ENCODE results near the gene ST3GAL5.

ST3GAL5 gene

DNA sequence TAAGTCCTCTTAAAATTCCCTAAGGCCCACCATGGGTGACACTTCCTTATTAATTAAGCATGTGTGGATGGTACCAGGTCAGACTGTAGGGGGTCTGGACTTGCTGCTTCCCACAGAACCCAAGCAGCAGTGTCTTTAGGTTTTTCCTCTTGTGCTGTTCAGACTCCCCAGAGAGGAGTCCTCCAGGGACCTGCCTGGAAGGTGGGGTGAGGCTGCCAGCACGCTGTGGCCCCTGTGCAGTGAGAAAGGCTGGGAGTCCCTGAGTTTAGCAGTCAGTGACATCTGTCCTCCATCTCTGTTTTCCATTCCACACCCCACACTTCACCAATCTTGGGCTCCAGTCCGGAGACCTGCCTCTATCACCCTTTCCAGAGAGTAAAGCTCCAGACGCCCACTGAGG, 18.0 kb upstream of the ST3GAL5 start:
- Histone ChIP-seq H3K4me1 (ENCODE audit: control insufficient read depth, low read depth, low read length) (no peaks in the 10 kb centered on the region), H3K79me2 (ENCODE audit: control insufficient read depth, insufficient read depth, low read length) (no peaks in the 10 kb centered on the region), H2BK5ac (ENCODE audit: low read length) (no peak overlapping the region), H2AK5ac (ENCODE audit: low read length) (no peak overlapping the region), H3K4me3 (ENCODE audit: low read length) (no peak overlapping the region), H3K56ac (ENCODE audit: low read length) (no peak overlapping the region), H3K79me1 (ENCODE audit: low read length) (no peaks in the 10 kb centered on the region), H3K4ac (ENCODE audit: low read depth, low read length) (no peak overlapping the region), H4K8ac (ENCODE audit: low read depth, low read length) (no peak overlapping the region), H2BK15ac (replicated peaks; ENCODE audit: low read depth) (no peak overlapping the region), H2BK120ac (ENCODE audit: low read depth, low read length) (no peak overlapping the region), H3K23ac (ENCODE audit: low read length) (no peak overlapping the region), H3K4me2 (ENCODE audit: low read length) (no peak overlapping the region), H3K27ac (ENCODE audit: low read depth, low read length) (no peak overlapping the region), H4K5ac (ENCODE audit: low read length) (no peak overlapping the region), H3K18ac (ENCODE audit: low read length) (no peak overlapping the region), H3K27me3 (ENCODE audit: insufficient read depth, low read length, poor library complexity) (no peaks in the 10 kb centered on the region), H3K36me3 (ENCODE audit: control insufficient read depth, insufficient read depth, low read length) (no peaks in the 10 kb centered on the region), H3K9ac (ENCODE audit: low read length) (no peak overlapping the region)
- no peak for DNase-seq
- WGBS (ENCODE audit: extremely low coverage, insufficient coverage, low lambda C conversion rate) = no CpG with 5 or more reads among the region's 3 CpGs

DNA sequence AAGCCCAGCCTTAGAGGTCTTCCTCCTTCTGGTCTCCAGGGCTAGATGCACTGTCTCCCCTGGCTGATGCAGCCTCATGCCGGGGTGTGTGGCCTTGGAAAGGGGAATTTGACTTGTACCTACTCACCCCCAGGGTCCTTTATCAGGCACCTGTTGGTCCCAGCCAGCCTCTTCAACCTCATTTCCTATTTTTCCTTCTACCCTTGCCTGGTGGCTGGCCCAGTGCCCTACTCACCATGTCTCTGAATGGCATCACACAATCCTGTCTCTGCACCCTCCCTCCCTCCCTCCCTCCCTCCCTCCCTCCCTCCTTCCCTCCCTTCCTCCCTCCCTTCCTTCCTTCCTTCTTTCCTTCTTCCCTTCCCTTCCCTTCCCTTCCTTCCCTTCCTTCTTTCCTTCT, 17.1 kb upstream of the ST3GAL5 start:
- H3K56ac ChIP-seq (ENCODE audit: low read length) = no peak overlapping the region
- H4K8ac ChIP-seq (ENCODE audit: low read depth, low read length) = no peak overlapping the region
- no peaks in the 10 kb centered on the region for H3K79me2 ChIP-seq (ENCODE audit: control insufficient read depth, insufficient read depth, low read length)
- no CpG with 5 or more reads among the region's 1 CpG for WGBS (ENCODE audit: extremely low coverage, insufficient coverage, low lambda C conversion rate)
- no peak overlapping the region for H3K18ac ChIP-seq (ENCODE audit: low read length)
- no peak overlapping the region for H2BK15ac ChIP-seq (replicated peaks; ENCODE audit: low read depth)
- no peak overlapping the region for H3K23ac ChIP-seq (ENCODE audit: low read length)
- H2AK5ac ChIP-seq (ENCODE audit: low read length) = no peak overlapping the region
- no peaks in the 10 kb centered on the region for H3K27me3 ChIP-seq (ENCODE audit: insufficient read depth, low read length, poor library complexity)
- no peak overlapping the region for H3K4me3 ChIP-seq (ENCODE audit: low read length)
- no peak overlapping the region for H3K4me2 ChIP-seq (ENCODE audit: low read length)
- no peak overlapping the region for H3K4ac ChIP-seq (ENCODE audit: low read depth, low read length)
- H3K4me1 ChIP-seq (ENCODE audit: control insufficient read depth, low read depth, low read length) = no peaks in the 10 kb centered on the region
- no peak overlapping the region for H4K5ac ChIP-seq (ENCODE audit: low read length)
- no peak overlapping the region for H3K9ac ChIP-seq (ENCODE audit: low read length)
- H3K79me1 ChIP-seq (ENCODE audit: low read length) = no peaks in the 10 kb centered on the region
- DNase-seq = no peak
- H2BK120ac ChIP-seq (ENCODE audit: low read depth, low read length) = no peak overlapping the region
- H3K36me3 ChIP-seq (ENCODE audit: control insufficient read depth, insufficient read depth, low read length) = no peaks in the 10 kb centered on the region
- H3K27ac ChIP-seq (ENCODE audit: low read depth, low read length) = no peak overlapping the region
- no peak overlapping the region for H2BK5ac ChIP-seq (ENCODE audit: low read length)

DNA sequence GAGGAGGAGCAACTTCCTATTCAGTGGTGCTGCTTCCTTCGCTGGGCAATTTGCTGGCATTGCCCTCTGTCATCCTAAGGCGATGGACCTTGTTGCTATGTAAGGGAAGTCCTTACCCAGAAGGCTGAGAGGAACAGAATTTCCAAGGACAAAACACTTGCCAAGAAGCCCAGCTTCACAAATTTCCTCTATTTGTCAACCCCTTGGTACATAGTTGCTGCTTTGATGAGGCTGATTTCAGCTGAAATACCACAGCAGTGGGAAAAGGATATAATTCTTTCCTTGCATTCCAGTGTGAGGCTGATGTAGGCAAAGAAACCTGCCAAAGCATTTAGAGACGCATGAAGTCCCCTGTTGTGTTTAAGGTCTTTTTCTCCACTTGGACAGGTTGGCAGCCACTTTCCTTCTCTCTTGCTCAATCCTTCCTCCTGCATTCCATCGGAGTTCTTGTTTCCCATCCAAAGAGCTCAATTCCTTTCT, 16.4 kb upstream of the ST3GAL5 start:
- no peaks in the 10 kb centered on the region for H3K79me1 ChIP-seq (ENCODE audit: low read length)
- H3K4ac ChIP-seq (ENCODE audit: low read depth, low read length) = no peak overlapping the region
- no peak overlapping the region for H2BK5ac ChIP-seq (ENCODE audit: low read length)
- H3K27me3 ChIP-seq (ENCODE audit: insufficient read depth, low read length, poor library complexity) = no peaks in the 10 kb centered on the region
- H3K23ac ChIP-seq (ENCODE audit: low read length) = no peak overlapping the region
- WGBS (ENCODE audit: extremely low coverage, insufficient coverage, low lambda C conversion rate) = no CpG with 5 or more reads among the region's 4 CpGs
- H3K27ac ChIP-seq (ENCODE audit: low read depth, low read length) = no peak overlapping the region
- no peak overlapping the region for H4K8ac ChIP-seq (ENCODE audit: low read depth, low read length)
- H3K18ac ChIP-seq (ENCODE audit: low read length) = no peak overlapping the region
- no peaks in the 10 kb centered on the region for H3K79me2 ChIP-seq (ENCODE audit: control insufficient read depth, insufficient read depth, low read length)
- no peak for DNase-seq
- no peak overlapping the region for H3K9ac ChIP-seq (ENCODE audit: low read length)
- H2BK120ac ChIP-seq (ENCODE audit: low read depth, low read length) = no peak overlapping the region
- no peak overlapping the region for H4K5ac ChIP-seq (ENCODE audit: low read length)
- H3K4me1 ChIP-seq (ENCODE audit: control insufficient read depth, low read depth, low read length) = no peaks in the 10 kb centered on the region
- no peaks in the 10 kb centered on the region for H3K36me3 ChIP-seq (ENCODE audit: control insufficient read depth, insufficient read depth, low read length)
- no peak overlapping the region for H3K4me2 ChIP-seq (ENCODE audit: low read length)
- no peak overlapping the region for H2AK5ac ChIP-seq (ENCODE audit: low read length)
- H3K4me3 ChIP-seq (ENCODE audit: low read length) = no peak overlapping the region
- no peak overlapping the region for H3K56ac ChIP-seq (ENCODE audit: low read length)
- H2BK15ac ChIP-seq (replicated peaks; ENCODE audit: low read depth) = no peak overlapping the region

- Histone ChIP-seq H3K27me3 (ENCODE audit: insufficient read depth, low read length, poor library complexity) (no peaks in the 10 kb centered on the region), H4K5ac (ENCODE audit: low read length) (no peak overlapping the region), H3K4me2 (ENCODE audit: low read length) (no peak overlapping the region), H3K56ac (ENCODE audit: low read length) (no peak overlapping the region), H3K4me3 (ENCODE audit: low read length) (no peak overlapping the region), H3K4ac (ENCODE audit: low read depth, low read length) (no peak overlapping the region), H3K9ac (ENCODE audit: low read length) (no peak overlapping the region), H2BK120ac (ENCODE audit: low read depth, low read length) (no peak overlapping the region), H3K23ac (ENCODE audit: low read length) (no peak overlapping the region), H3K79me2 (ENCODE audit: control insufficient read depth, insufficient read depth, low read length) (no peaks in the 10 kb centered on the region), H3K4me1 (ENCODE audit: control insufficient read depth, low read depth, low read length) (no peaks in the 10 kb centered on the region), H3K18ac (ENCODE audit: low read length) (no peak overlapping the region), H2BK15ac (replicated peaks; ENCODE audit: low read depth) (no peak overlapping the region), H2AK5ac (ENCODE audit: low read length) (no peak overlapping the region), H3K36me3 (ENCODE audit: control insufficient read depth, insufficient read depth, low read length) (no peaks in the 10 kb centered on the region), H2BK5ac (ENCODE audit: low read length) (no peak overlapping the region), H3K79me1 (ENCODE audit: low read length) (no peaks in the 10 kb centered on the region), H4K8ac (ENCODE audit: low read depth, low read length) (no peak overlapping the region), H3K27ac (ENCODE audit: low read depth, low read length) (no peak overlapping the region)
- no CpG with 5 or more reads among the region's 8 CpGs for WGBS (ENCODE audit: extremely low coverage, insufficient coverage, low lambda C conversion rate)
- DNase-seq = no peak
Measured at GRCh38 chr2:85903849-85904248, 15.1 kb upstream of the ST3GAL5 start.

- Histone ChIP-seq H3K56ac (ENCODE audit: low read length) (peak overlapping the region; percentile 34), H2BK120ac (ENCODE audit: low read depth, low read length) (no peak overlapping the region), H3K23ac (ENCODE audit: low read length) (no peak overlapping the region), H2BK5ac (ENCODE audit: low read length) (no peak overlapping the region), H3K36me3 (ENCODE audit: control insufficient read depth, insufficient read depth, low read length) (no peaks in the 10 kb centered on the region), H3K79me2 (ENCODE audit: control insufficient read depth, insufficient read depth, low read length) (no peaks in the 10 kb centered on the region), H4K8ac (ENCODE audit: low read depth, low read length) (no peak overlapping the region), H3K18ac (ENCODE audit: low read length) (no peak overlapping the region), H4K5ac (ENCODE audit: low read length) (no peak overlapping the region), H3K4me1 (ENCODE audit: control insufficient read depth, low read depth, low read length) (no peaks in the 10 kb centered on the region), H2AK5ac (ENCODE audit: low read length) (no peak overlapping the region), H3K79me1 (ENCODE audit: low read length) (no peaks in the 10 kb centered on the region), H3K27me3 (ENCODE audit: insufficient read depth, low read length, poor library complexity) (no peaks in the 10 kb centered on the region), H3K27ac (ENCODE audit: low read depth, low read length) (no peak overlapping the region), H3K9ac (ENCODE audit: low read length) (no peak overlapping the region), H3K4ac (ENCODE audit: low read depth, low read length) (no peak overlapping the region), H2BK15ac (replicated peaks; ENCODE audit: low read depth) (no peak overlapping the region), H3K4me3 (ENCODE audit: low read length) (no peak overlapping the region), H3K4me2 (ENCODE audit: low read length) (no peak overlapping the region)
- WGBS (ENCODE audit: extremely low coverage, insufficient coverage, low lambda C conversion rate) = no CpG with 5 or more reads among the region's 2 CpGs
- DNase-seq = no peak
Measured at GRCh38 chr2:85902496-85902895, 13.7 kb upstream of the ST3GAL5 start.

GRCh38 chr2:85901155-85901554, 12.4 kb upstream of the ST3GAL5 start:
- no peak overlapping the region for H3K23ac ChIP-seq (ENCODE audit: low read length)
- H3K27me3 ChIP-seq (ENCODE audit: insufficient read depth, low read length, poor library complexity) = no peaks in the 10 kb centered on the region
- H3K4me3 ChIP-seq (ENCODE audit: low read length) = no peak overlapping the region
- no peak overlapping the region for H3K4ac ChIP-seq (ENCODE audit: low read depth, low read length)
- H2BK5ac ChIP-seq (ENCODE audit: low read length) = no peak overlapping the region
- H3K56ac ChIP-seq (ENCODE audit: low read length) = no peak overlapping the region
- H3K27ac ChIP-seq (ENCODE audit: low read depth, low read length) = no peak overlapping the region
- H2AK5ac ChIP-seq (ENCODE audit: low read length) = no peak overlapping the region
- H2BK120ac ChIP-seq (ENCODE audit: low read depth, low read length) = no peak overlapping the region
- no peak overlapping the region for H3K4me2 ChIP-seq (ENCODE audit: low read length)
- no peaks in the 10 kb centered on the region for H3K79me2 ChIP-seq (ENCODE audit: control insufficient read depth, insufficient read depth, low read length)
- no peaks in the 10 kb centered on the region for H3K4me1 ChIP-seq (ENCODE audit: control insufficient read depth, low read depth, low read length)
- H3K18ac ChIP-seq (ENCODE audit: low read length) = no peak overlapping the region
- H2BK15ac ChIP-seq (replicated peaks; ENCODE audit: low read depth) = no peak overlapping the region
- DNase-seq = no peak
- no peak overlapping the region for H4K5ac ChIP-seq (ENCODE audit: low read length)
- H3K79me1 ChIP-seq (ENCODE audit: low read length) = no peaks in the 10 kb centered on the region
- H3K36me3 ChIP-seq (ENCODE audit: control insufficient read depth, insufficient read depth, low read length) = no peaks in the 10 kb centered on the region
- no CpG with 5 or more reads among the region's 2 CpGs for WGBS (ENCODE audit: extremely low coverage, insufficient coverage, low lambda C conversion rate)
- H4K8ac ChIP-seq (ENCODE audit: low read depth, low read length) = no peak overlapping the region
- H3K9ac ChIP-seq (ENCODE audit: low read length) = no peak overlapping the region

Measured in mesendoderm (in vitro differentiated cells).